ENCODE measurements around the gene KATNB1. TPM values are rescaled to one million over a fixed set of nuclear protein-coding genes. Genes with fewer than 3 reads are reported as not detected.

The KATNB1 gene
- total RNA-seq, 1 donor from 2014 or later = 24.9 TPM

DNA sequence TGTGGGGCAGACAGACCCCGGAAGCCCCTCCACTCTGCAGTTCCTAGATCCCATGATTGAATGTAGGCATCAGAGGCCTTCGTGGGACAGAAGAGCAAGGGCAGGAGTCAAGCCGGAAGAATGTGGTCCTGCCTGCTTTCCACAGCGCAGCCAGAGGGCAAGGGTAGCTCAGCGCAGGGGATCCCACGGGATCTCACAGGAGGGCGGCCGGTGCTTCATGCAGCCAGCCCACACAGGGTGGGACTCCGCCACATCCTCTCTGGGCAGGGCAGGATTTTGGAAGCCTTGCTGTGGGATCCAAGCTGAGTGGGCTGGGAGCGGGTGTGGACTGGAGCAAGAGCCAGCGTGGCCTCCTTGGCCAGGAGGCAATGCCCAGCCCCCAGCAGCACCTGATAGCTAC is 13.0 kb downstream of the KATNB1 start:
- no peak overlapping the region for H3K27ac Mint-ChIP-seq
- DNase-seq (ENCODE audit: low spot score in 2 of 2, unreplicated experiment in 2 of 2) = no peak
- TF ChIP-seq CTCF (IDR thresholded peaks at IDR 0.05; ENCODE audit: unreplicated experiment) = no peak
- peaks cover 3% of the 10 kb centered on the region for H3K4me1 Mint-ChIP-seq
- no peak overlapping the region for H3K4me3 Mint-ChIP-seq
- no peaks in the 10 kb centered on the region for H3K27me3 Mint-ChIP-seq (ENCODE audit: low read depth)
- H3K36me3 Mint-ChIP-seq = peaks cover 21% of the 10 kb centered on the region
- peaks cover 6% of the 10 kb centered on the region for H3K9me3 Mint-ChIP-seq

- no peak for DNase-seq (ENCODE audit: low spot score in 2 of 2, unreplicated experiment in 2 of 2)
- Mint-ChIP-seq H3K9me3 (peaks cover 6% of the 10 kb centered on the region), H3K4me3 (no peak overlapping the region), H3K27me3 (ENCODE audit: low read depth) (no peaks in the 10 kb centered on the region), H3K4me1 (peaks cover 3% of the 10 kb centered on the region), H3K36me3 (peaks cover 21% of the 10 kb centered on the region), H3K27ac (no peak overlapping the region)
- no peak for TF ChIP-seq CTCF (IDR thresholded peaks at IDR 0.05; ENCODE audit: unreplicated experiment)
Measured at GRCh38 chr16:57749101-57749692, 13.6 kb downstream of the KATNB1 start.

DNA sequence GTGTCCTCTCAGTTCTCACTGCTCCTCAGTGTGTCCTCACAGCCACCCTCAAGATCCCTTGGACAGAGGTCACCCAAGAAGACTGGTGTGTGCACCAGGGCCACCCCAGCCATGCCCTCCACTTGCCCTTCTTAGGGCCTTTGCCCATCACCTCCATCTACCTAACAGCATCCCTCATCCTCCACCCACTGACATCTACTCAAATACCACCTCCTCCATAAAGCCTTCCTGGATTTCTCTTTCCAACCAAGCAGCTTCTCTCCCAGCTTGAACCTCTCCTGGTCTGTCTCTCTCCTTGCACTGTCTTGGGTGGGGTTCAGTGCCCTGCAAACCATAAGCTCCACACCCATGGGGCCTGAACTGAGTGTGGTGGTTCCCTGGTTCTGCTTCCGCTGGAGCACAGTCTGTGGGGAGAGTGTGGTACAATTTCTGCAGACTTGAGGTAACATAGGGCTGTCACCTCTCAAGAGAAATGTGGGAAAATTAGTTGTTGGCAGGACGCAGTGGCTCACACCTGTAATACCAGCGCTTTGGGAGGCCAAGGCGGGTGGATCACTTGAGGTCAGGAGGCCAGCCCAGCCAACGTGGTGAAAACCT is 14.4 kb downstream of the KATNB1 start:
- no peak overlapping the region for H3K27ac Mint-ChIP-seq
- peaks cover 3% of the 10 kb centered on the region for H3K4me1 Mint-ChIP-seq
- peaks cover 6% of the 10 kb centered on the region for H3K9me3 Mint-ChIP-seq
- no peaks in the 10 kb centered on the region for H3K27me3 Mint-ChIP-seq (ENCODE audit: low read depth)
- DNase-seq (ENCODE audit: low spot score in 2 of 2, unreplicated experiment in 2 of 2) = no peak
- no peak for TF ChIP-seq CTCF (IDR thresholded peaks at IDR 0.05; ENCODE audit: unreplicated experiment)
- H3K4me3 Mint-ChIP-seq = no peak overlapping the region
- peaks cover 21% of the 10 kb centered on the region for H3K36me3 Mint-ChIP-seq

- no peak for DNase-seq (ENCODE audit: low spot score in 2 of 2, unreplicated experiment in 2 of 2)
- peaks cover 2% of the 10 kb centered on the region for H3K9me3 Mint-ChIP-seq
- H3K27ac Mint-ChIP-seq = no peak overlapping the region
- H3K4me3 Mint-ChIP-seq = no peak overlapping the region
- H3K27me3 Mint-ChIP-seq (ENCODE audit: low read depth) = no peaks in the 10 kb centered on the region
- peaks cover 16% of the 10 kb centered on the region for H3K36me3 Mint-ChIP-seq
- peaks cover 4% of the 10 kb centered on the region for H3K4me1 Mint-ChIP-seq
- TF ChIP-seq CTCF (IDR thresholded peaks at IDR 0.05; ENCODE audit: unreplicated experiment) = no peak
Measured at GRCh38 chr16:57750796-57751538, 15.4 kb downstream of the KATNB1 start.

DNA sequence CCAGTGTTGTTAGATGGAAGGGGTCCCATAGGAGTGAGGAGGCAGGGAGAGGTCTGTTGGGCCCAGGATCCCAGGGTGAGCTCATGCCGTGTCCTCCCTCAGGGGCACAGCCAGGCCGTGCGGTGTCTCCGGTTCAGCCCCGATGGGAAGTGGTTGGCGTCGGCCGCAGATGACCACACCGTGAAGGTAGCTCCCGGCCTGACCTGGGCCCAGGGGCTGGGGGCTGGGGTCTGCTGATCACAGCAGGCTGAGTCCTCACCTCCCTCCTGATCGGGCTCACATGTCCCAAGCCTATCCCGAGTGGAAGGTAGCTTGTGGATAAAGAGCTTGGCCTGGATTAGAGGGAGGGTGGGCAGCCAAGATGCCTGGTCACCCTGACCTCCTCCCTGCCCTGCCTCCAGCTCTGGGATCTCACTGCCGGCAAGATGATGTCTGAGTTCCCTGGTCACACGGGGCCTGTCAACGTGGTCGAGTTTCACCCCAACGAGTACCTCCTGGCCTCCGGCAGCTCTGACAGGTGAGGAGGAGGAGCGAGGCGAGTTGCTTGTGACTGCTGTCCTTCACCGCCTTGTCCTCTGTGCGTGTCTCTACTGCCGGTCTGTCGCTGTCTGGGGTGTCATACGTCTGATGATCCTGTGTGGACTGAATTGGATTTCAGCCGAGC is 16.1 kb downstream of the KATNB1 start:
- TF ChIP-seq CTCF (IDR thresholded peaks at IDR 0.05; ENCODE audit: unreplicated experiment) = no peak
- no peak for DNase-seq (ENCODE audit: low spot score in 2 of 2, unreplicated experiment in 2 of 2)
- no peak overlapping the region for H3K4me3 Mint-ChIP-seq
- peaks cover 5% of the 10 kb centered on the region for H3K4me1 Mint-ChIP-seq
- peaks cover 12% of the 10 kb centered on the region for H3K36me3 Mint-ChIP-seq
- no peak overlapping the region for H3K27ac Mint-ChIP-seq
- H3K27me3 Mint-ChIP-seq (ENCODE audit: low read depth) = no peaks in the 10 kb centered on the region
- H3K9me3 Mint-ChIP-seq = no peaks in the 10 kb centered on the region

Data from mesothelial cell of epicardium (in vitro differentiated cells).